Dermis blood vessel endothelial cell (primary cell): ENCODE results near the gene ATP2B2. TPM values are rescaled to one million over a fixed set of nuclear protein-coding genes. Genes with fewer than 3 reads are reported as not detected.
"Not testable (repeated sequence)": the region's sequence is repeated elsewhere in the genome, so short reads cannot be mapped to it uniquely, and the experiment has no call there.

Experiments
- DNase-seq: peaks from one replicate; pipeline ENCODE4 v3.0.0; 2010
- total RNA-seq: library from RNA; depleted of rRNA; stranded (reverse); fragments of >200 nt; gene quantifications from 2 replicates; pipeline ENCODE4 v1.2.3, GENCODE V29; 2014

Gene ATP2B2
- total RNA-seq, 1 donor from 2014 or later, result not detected

DNA sequence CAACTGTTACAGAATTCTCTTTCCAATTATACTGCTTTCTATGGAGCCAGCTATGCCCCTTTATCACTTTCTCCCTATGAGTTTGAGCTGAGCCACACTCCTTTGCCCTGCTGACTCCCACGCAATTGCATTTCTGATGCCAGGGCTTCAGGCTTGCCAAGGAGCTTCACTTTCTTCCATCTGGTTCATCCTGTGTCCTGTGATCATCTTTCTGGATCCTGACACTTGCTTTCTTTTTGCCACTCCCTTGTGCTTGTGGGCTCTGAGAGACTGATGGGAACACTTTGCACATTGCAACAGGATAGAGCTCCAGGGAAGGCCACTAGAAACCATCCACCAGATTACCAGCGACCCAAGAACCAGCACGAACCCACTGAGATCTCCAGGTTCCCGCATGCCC is 107.5 kb downstream of the ATP2B2 start:
- DNase-seq, result no peak

DNA sequence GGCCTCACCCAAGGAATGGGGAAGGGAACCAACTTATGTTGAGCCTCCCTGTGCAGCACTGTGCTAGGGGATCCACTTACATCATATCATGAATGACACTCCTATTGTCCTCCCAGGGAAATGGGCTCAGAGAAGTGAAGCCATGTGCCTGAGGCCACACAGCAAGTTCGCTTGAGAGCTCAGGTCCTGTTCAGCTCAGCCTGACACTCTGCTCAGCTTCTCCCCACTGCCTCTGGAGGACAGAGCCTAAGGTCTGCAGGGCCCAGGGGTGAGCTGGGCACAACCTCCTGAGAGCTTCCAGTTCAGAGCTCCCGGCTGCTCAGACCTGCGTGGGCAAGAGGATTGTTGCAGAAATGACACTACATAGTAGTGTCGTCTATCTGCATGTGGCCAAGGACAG is 108.5 kb downstream of the ATP2B2 start:
- DNase-seq, result no peak

DNA sequence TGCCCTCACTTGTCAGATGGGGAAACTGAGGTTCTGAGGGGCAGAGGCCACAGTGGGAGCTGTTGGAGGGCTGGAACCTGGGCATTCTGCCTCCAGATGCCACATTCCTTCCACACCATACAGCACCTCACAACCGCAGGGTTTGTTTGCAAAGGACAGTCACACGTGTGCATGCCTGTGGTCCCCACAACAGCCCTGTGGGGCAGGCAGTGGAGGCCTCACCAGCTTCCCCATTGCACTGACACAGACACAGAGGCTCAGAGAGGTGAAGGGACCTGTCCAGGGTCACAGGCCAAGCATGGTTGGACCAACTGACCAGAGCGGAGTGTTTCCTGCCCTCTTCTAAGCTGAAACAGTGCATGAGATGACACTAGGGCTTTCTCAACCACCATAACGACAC is 109.3 kb downstream of the ATP2B2 start:
- no peak for DNase-seq

DNA sequence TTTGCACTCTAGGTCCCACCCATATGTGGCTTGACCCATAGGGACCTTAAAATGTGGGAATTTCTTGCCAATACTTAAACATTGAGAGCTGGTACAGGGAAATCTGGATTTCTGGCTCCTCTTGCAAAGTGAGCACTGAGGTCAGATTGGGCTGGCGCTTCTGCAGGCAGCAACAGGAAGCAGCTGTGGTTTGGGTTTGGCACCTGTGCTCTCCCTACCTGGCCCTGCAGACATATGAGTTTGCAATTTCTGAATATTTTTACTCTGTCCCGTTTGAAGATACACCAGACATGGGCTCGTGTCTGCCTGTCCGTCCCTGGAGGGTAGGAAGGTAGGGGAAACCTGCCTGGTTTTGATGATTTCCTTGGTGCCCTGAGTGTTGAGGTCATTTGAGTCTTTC is 109.7 kb downstream of the ATP2B2 start:
- DNase-seq, result no peak

DNA sequence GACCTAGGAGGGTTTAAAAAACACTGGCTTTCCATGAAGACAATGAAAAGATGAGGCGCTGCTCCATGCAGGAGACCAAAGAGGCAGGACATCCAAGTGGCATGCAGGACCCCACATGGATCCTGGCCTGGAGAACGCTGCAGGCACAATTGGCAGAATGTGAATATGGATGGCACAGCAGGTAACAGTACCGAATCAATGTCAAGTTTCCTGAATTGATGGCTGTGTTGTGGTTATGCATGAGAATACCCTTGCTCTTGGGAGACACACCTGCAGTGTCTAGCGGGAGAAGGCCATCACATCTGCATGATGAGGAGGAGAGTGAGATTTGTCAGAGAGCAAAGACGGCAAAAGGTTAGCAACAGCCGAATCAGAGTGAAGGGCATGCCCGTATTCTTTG is 110.2 kb downstream of the ATP2B2 start:
- no peak for DNase-seq

DNA sequence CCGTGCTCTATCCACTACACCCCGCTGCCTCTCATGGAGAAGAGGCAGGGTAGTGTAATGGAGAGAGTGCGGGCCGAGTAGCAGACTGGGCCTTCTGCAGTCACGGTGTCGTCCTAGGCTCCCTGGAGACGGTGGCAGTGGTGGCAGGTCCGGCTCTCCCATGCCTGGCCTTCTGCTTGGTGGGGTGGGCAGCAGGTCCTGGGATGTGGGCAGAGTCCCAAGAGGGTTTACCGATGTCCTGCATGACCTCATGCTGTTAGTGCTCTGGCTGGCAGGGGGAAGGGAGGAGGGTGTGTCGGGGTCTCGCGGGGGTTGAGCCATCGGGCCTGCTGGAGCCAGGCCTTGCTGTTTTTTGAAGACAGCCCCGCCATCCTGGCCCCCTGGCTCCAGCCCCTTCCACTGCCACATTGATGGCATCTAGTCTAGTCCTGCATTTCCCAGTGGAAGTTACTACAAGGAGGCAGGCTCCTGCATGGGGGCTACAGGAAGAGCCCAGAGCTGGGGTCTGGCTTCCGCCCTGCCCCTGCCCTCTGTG is 110.8 kb downstream of the ATP2B2 start:
- DNase-seq, result no peak

DNA sequence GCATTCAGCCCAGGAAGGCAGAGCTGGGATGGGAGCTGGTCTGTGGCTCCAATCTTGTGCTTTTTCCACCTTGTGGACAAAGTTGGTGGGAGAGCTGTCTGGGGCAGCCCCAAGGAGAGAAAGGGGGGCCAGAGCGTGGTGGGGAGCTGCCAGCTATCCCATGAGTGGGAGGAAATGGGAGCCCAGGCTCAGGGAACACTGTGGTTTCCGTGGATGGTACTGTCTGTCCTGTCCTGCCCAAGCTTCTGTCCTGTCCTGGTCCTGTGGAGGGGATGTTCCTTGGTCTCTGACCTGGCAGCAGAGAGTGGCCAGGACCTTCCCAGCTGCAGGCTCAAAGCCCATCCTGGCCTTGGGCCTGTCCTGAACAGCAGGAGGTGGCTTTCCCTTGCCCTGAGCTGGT is 111.9 kb downstream of the ATP2B2 start:
- no peak for DNase-seq

DNA sequence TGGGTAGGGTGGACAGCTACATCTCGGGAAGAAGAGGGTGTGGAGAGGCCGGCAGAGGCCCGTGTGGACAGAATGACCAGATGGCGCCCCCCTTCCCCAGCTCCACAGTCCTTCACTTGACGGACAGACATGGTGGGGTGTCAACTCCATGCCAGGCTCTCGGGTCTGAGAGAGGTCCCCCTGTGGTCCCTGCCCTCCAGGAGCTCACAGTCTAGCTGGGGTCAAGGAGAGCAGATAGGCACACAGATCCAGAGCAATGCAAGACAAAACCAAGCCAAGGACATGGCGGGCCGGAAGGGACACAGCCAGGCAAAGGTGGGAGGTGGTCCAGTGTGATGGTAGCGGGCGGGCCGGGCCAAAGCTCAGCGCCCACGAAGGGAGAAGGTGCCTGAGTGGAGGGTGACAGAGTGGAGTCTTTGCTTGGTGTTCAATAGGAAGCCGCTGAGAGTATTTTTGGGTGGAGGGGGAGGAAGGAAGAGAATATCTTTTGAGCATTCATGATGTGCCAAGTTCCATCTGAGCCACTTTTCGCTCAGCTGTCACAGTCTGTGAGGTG is 112.4 kb downstream of the ATP2B2 start:
- DNase-seq, result no peak

DNA sequence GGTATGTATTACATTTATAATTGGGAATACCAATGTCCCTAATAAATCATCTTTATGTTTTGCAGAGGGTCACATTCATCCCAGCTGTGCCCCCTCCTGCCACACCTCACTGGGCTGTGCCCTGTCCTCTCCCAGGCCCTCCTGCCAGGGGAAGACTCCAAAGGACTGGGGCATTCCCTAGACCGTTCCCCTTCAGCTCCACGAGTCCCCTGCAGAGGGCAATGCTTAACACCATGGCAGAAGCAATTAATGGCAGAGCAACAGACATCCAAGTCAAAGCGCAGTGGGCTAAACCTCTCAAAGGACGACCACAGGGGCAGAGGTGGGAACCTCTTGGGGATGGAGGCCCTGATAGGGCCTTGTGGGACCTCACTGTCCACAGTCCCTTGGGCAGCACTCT is 113.1 kb downstream of the ATP2B2 start:
- DNase-seq, result no peak

DNA sequence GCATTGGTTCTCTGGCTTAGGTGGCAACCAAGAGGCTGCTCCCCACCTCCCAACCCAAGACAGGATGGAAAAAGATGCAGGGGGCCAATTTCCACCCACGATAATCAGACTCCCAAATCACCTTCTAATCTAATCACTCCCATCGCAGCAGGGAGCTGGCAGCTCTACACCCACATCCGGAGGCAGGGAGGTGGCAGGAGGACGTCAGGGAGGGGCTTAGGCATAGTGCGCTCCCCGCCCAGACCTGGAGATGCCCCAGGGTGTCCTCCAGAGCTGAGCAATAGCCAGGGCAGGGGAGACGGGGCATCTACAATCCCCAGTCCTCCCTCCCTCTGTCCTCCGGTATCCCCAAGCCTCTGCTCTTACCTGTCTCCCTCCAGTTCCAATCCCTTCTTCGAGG is 114.0 kb downstream of the ATP2B2 start:
- no peak for DNase-seq

DNA sequence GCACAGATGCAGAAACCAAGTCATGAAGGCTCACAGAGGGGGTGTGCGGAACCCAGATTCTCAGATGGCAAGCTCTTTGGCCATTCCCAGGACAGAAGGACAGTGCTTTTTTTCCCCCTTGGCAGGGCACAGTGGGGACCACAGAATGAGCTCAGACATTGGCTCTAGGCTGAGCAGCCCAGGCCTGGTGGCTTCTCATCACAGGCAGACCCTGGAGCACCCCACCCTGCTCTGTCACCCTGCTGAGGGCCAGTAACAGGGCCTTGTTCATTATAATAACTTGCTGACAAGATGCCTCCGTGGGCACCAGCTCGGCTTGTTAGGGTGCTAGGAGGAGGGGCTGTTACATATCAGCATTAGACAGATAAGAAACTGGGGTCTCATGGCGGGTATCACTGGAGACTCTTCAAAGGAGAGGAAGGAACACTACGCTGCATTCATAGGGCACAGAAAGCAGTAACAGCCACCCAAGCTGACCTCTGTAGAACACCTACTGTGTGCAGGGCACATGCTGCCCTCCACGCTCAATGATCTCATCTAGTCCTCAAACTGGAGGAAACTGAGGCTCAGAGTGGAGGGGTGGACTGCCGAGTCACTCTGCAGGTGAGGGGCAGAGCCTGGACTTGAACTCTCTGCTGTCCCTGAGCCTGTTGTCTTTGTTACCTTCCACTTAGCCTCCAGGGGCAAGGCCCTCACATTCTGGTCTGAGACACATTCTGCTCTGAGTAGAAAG is 114.6 kb downstream of the ATP2B2 start:
- DNase-seq, result no peak

DNA sequence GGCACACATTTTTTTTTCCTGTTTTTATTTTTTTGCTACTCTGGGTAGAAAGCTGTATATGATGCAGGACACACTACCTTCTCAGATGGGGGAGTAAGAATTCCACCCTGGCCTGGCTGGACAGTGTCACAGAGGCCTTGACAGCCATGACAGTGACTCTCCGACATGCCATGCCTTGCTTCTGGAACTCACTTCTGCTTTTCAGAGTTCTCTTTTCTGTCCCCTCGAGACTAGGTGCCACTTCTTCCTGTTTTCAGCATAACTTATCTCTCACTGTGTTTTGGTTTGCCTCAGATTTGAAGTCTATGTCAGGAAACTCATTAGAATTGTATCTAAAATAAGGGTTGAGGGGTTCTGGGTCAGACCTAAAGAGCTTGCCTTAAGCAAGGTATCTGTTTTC is 115.4 kb downstream of the ATP2B2 start:
- no peak for DNase-seq

DNA sequence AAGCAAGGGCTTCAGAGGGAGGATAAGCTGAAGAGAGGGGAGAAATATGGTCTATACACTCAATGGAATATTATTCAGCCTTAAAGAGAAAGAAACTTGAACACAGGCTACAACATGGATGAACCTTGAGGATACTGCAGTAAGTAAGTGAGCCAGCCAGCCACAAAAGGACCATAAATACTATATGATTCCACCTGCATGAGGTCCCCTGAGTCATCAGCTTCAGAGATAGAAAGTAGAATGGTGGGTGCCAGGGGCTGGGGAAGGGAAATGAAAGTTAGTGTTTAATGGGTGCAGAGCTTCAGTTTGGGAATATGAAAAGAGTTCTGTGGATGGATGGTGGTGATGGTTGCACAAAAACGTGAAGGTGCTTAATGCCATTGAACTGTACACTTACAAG is 116.0 kb downstream of the ATP2B2 start:
- no peak for DNase-seq

DNA sequence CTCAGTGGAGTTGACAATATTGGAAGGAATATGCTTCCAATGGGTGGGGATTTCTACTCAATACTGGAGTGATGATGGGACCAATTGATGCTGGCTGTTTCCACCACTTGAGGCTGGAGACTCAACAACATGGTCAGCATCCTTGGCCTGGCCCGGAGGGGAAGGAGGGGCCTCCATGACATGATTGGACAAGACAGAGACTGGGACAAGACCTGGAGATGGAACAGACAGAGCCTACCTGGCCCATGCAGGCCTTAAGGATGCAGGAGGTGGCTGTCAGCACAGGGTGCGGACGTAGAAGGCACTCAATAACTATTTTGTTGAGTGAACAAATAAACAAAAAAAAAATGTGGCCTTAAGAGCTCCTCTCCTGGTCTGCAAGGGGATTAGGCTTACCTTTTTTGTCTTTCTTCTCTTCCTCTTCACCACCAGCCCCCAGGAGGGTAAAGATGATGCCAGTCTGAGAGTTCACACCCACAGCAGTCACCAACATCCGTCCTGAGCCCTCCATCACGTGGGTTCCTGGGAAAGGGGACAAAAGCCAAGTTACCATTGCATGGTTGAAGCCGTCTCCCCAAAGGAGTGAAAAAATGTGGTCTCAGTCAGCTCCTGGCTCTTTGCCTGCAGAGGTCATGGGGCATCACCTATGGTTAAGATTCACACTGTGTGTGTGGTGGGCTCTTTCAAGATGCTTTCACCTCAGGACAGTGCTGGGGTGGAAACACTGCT is 117.3 kb downstream of the ATP2B2 start:
- no peak for DNase-seq

DNA sequence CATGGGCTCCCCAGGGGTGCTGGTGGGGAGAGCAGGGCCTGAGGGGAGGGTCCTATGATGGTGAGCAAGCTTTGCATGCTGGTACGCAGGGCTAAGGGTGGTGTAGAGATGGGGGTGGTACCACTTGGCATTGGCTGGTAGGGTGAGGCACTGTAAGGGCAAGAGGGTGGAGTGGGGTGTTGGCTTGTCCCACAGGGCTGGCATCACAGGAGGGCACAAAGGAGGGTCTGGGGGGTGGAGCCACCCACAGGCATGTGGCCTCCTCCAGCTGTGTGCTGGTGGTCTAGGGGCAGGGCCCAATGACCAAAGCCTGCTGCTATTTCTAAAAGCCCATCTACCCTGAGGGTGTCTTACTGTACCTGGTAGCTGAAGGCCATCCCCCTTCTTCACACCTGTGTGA is 119.3 kb downstream of the ATP2B2 start:
- DNase-seq, result no peak

DNA sequence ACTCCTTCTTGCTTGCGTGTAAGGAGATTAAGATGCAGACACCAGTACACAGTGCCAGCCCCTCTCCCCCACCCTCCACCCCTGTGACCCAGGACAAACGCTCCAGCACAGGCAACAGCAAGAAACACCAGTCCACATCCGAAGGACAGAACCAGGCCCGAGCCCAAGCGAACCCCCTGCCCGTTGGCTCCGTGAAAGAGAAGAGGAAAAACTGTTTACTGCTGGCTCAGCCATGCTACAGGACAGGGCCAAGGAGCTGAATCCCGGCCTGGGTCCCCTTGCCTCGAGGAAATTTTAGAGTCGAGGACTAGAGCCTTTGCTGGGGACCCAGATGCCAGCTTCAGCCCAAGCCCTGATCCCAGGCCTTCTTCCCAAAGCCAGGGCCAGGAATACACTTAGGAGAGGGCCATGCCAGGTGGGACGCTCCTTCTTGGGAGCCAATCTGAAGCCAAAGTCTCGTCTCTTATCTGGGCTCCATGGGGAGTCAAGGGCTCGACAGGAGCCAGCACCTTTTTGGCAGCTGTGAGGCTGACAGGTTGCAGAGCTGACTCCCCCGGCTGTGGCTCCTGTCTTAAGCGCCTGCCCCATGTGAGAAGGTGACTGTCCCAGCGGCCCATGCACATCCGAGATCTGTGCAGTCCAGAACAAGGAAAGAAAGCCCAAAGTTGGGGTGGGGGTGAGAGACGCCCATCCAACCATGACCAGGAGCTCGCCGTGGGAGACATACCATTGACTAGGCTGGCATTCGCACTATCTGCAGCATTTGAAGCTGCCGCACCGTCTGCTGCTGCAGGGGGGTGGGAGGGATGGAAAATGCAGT is 120.6 kb downstream of the ATP2B2 start:
- DNase-seq, result no peak

DNA sequence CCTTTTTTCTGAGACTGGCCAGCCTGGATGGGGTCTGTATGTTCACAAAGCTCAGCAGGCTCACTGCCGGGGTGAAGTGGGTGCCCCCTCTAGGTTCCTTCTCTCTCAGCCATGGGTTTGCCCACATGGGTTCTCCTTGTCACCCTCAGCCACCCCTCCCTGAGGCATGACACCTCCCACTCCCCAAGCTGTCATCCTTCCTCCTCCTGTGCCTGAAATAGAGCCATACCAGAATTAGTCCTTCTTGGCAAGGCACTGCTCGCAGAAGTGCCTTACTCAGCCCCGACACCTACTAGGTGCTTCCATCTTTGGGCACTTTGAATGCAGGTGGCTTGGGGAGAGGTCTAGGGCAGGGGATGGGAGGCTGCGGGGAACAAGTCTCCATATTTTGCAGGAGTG is 121.5 kb downstream of the ATP2B2 start:
- no peak for DNase-seq

DNA sequence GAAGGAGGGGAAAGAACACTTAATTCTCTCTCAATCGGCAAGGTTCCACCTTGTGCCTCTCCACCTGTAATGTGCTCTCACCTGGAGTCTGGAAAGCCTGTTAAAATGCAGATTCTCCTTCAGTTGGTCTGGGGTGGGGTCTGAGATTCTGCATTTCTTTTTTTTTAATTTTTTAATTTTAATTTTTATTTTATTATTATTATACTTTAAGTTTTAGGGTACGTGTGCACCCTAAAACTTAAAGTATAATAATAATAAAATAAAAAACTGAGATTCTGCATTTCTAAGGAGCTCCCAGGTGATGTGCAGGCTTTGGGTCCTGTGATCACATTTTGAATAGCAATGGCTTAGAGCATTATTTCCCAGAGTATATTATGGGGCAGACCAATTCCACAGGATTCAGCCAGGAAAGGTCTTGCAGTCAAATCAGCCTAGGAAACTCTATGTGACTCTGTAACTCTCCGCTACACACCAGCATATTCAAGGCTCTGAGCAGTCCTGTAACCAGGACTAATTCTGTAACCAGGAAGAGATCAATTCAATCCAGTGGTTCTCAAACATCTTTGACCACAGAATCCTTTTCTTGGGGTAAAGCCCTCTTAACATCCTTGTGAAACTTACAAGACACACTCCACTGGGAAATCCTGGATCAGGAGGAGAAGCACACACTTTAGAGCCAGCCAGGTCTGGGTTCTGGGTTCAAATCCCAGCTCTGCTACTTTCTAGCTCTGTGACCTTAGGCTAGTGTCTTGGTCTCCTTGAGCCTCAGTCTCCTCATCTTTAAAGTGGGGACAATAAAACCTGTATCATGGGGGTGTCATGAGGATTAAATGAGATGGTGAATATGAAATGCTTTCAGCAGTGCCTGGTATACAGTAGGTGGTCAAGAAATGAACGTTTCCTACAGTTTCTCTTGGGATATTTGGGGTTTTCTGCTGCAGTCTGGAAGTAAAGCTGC is 122.2 kb downstream of the ATP2B2 start:
- no peak for DNase-seq

DNA sequence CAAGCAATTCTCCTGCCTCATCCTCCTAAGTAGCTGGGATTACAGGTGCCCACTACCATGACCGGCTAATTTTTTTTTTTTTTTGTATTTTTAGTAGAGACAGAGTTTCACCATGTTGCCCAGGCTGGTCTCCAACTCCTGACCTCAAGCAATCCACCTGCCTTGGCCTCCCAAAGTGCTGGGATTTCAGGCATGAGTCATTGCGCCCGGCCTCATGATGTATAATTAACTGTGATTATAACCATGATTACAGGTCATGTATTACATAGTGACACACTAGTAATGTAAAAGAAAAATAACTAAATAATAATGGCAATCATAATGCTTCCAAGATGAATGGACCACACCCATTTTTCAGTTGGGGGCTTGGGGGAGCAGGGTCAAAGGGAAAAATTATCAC is 122.9 kb downstream of the ATP2B2 start:
- DNase-seq, result not testable (repeated sequence)

DNA sequence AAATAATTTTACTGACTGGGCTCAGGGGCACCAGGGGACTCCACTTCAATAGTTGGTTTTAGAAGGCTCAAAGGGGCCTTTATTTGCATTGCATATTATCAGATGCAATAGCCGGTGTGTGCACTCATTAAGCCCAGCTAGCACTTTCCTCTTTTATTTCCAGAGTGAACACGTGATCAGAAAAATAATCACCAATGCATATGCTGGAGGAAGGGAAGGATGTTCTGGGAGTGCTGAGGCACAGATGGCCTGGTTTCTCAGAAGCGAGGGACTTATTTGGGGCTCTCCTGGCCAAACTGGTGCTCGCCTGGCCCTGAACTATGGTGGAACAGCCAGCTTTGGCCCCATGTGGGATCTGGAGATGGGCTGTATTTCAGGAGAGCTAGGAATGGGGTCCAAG is 124.0 kb downstream of the ATP2B2 start:
- no peak for DNase-seq

DNA sequence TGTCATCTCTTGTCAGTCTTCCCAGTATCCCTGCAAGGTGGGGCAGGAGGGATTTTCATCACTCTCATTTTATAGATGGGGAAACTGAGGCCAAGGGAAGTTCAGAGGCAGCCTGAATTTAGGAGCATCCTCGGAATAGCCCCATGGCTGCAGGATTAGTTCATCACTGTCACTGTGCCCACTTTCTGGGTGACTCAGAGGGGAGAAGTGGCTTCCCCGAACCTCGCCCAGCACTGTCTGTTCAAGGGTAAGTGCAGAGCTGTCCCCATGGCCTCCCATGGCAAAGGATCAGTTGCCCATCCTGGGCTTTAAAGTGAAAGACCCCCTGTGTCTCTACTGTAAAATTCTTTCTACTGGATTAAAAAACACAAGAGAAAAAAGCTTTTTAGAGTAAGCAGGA is 124.5 kb downstream of the ATP2B2 start:
- DNase-seq, result no peak

DNA sequence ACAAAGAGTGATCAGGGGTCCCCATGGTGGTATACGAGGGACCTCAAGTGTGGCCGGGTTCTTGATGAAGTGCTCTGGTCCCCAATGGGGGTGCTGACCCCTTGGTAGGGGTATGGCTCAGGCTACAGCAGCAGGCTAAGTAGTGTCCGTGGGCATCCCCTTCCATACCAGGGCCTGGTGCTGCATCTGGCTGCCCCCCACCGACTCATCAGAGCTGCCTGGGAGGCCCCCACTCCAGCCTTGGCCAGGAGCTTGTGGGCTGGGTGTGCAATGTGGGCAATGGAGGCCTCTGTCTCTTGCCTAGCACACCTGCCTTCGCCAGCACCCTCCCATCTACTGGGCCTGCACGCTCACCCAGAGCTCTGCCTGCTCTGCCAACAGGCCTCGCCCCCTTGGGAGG is 125.4 kb downstream of the ATP2B2 start:
- no peak for DNase-seq
